ENCODE results near the gene SORCS2.

DNA sequence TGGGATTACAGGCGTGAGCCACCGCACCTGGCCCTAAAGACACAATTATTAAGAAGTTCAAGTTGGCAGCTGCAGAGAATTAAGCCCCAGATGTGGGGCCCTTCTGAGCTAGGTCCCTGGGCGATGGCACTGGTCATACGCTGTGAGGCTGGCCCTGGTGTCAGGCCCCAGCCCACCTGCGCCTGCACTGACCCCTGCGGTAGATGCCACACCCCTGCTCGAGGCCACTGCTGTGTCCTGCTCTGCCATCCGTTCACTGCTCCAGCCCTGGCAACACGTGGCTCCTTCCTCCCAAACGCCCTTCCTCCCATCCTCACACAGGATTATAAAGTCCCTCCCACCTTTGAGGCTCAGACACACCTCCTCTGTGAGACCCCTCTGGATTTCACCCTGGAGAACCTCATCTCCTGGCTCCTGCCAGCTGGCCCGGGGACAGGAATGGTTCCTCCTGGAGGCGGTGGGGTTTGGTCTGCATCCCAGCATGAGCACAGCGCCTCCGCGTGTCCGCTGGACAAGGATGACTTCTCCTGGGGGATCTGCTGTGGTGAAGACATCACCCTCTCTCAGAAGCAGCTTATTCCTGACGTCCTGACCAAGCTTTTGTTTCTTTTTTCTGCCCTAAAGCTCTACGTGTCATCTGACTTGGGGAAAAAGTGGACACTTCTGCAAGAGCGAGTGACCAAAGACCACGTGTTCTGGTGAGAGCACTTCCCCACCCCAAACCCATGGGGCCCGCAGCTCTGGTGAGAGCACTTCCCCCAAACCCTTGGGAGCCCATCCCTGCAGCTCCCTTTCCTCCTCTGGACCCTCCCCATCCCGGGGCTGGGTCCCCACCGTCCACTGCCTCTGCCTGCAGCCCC is 461.4 kb downstream of the SORCS2 start:
- no peak for TF ChIP-seq EZH2 (IDR thresholded peaks at IDR 0.05; ENCODE audit: insufficient read depth, poor library complexity, severe bottlenecking)
- TF ChIP-seq EZH2phosphoT487 (IDR thresholded peaks at IDR 0.05; ENCODE audit: insufficient read depth, low read depth): no peak

Data from GM23248 (cell line).